ACC112 (cell line): ENCODE measurements around the gene OPRM1.
"Not testable (repeated sequence)": the region's sequence is repeated elsewhere in the genome, so short reads cannot be mapped to it uniquely, and the experiment has no call there.

Experiments
- H2AFZ ChIP-seq: fragments of 200-600 bp; sonication (generic); one replicate; pipeline ENCODE4 v1.6.0; 2017; ENCODE audit warnings: antibody characterized with exemption, low read length; ENCODE audit not compliant: unreplicated experiment
- H3K27ac ChIP-seq: fragments of 200-600 bp; sonication (generic); 2 replicates; pipeline ENCODE4 v1.5.1; 2014; ENCODE audit warnings: low read depth, mild to moderate bottlenecking, antibody characterized with exemption, low read length, moderate library complexity
- H3K27me3 ChIP-seq: fragments of 200-600 bp; sonication (generic); 2 replicates; pipeline ENCODE4 v1.6.1; 2014; ENCODE audit warnings: mild to moderate bottlenecking, antibody characterized with exemption, low read length, moderate library complexity, mixed read lengths; ENCODE audit not compliant: insufficient read depth
- H3K36me3 ChIP-seq: fragments of 200-600 bp; sonication (generic); 2 replicates; pipeline ENCODE4 v1.6.1; 2016; ENCODE audit warnings: mild to moderate bottlenecking, antibody characterized with exemption, low read length, moderate library complexity, mixed read lengths; ENCODE audit not compliant: insufficient read depth
- H3K4me1 ChIP-seq: fragments of 200-600 bp; sonication (generic); one replicate; pipeline ENCODE4 v1.6.1; 2016; ENCODE audit warnings: low read length, mixed read lengths; ENCODE audit not compliant: insufficient read depth, unreplicated experiment, control insufficient read depth
- H3K4me3 ChIP-seq: fragments of 200-600 bp; sonication (generic); 2 replicates; pipeline ENCODE4 v1.5.1; 2014; ENCODE audit warnings: mild to moderate bottlenecking, low read depth, low read length
- H3K79me2 ChIP-seq: fragments of 200-600 bp; sonication (generic); one replicate; pipeline ENCODE4 v1.6.0; 2016; ENCODE audit warnings: low read length; ENCODE audit not compliant: control insufficient read depth, unreplicated experiment, insufficient read depth

Gene OPRM1

GRCh38 chr6:154041001-154041400 lies 2.0 kb downstream of the OPRM1 start:
- Histone ChIP-seq H3K36me3 (no peaks in the 10 kb centered on the region), H3K4me3 (no peak overlapping the region), H3K27me3 (peaks cover 25% of the 10 kb centered on the region), H3K4me1 (no peaks in the 10 kb centered on the region), H2AFZ (no peak overlapping the region), H3K79me2 (no peaks in the 10 kb centered on the region), H3K27ac (no peak overlapping the region)

- Histone ChIP-seq H3K79me2 (no peaks in the 10 kb centered on the region), H3K4me1 (no peaks in the 10 kb centered on the region), H2AFZ (no peak overlapping the region), H3K36me3 (no peaks in the 10 kb centered on the region), H3K27ac (no peak overlapping the region), H3K4me3 (no peak overlapping the region), H3K27me3 (no peaks in the 10 kb centered on the region)
Measured at GRCh38 chr6:154053141-154053540, 14.1 kb downstream of the OPRM1 start.

- H3K27me3 ChIP-seq: no peaks in the 10 kb centered on the region
- no peak overlapping the region for H3K27ac ChIP-seq
- H3K36me3 ChIP-seq: no peaks in the 10 kb centered on the region
Measured at GRCh38 chr6:154056536-154056935, 17.5 kb downstream of the OPRM1 start.

DNA sequence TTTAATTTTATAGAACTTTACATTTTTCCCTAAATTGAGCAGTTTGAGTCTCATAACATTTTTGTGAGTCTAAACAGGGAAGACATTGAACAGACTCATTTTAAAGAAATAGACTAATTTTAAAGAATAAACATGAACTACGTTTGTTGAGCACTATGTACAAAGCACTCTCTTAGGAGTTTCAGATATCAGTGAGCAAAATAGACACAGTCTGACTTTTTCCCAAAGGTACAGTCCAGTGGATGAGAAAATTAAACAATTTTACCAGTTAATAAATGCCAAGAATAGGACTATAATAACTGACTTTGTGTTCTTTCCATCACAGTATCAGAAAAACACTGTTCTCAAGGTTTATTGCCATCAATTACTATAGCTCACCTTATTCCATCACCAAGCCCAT lies 18.1 kb downstream of the OPRM1 start:
- Histone ChIP-seq H3K36me3 (no peaks in the 10 kb centered on the region), H3K79me2 (no peaks in the 10 kb centered on the region), H3K4me3 (no peak overlapping the region), H2AFZ (no peak overlapping the region), H3K27ac (no peak overlapping the region), H3K27me3 (no peaks in the 10 kb centered on the region), H3K4me1 (no peaks in the 10 kb centered on the region)

More at GRCh38 chr6:154056536-154056935, 17.5 kb downstream of the OPRM1 start:
- Histone ChIP-seq H3K4me3 (no peak overlapping the region), H3K4me1 (no peaks in the 10 kb centered on the region), H2AFZ (no peak overlapping the region), H3K79me2 (no peaks in the 10 kb centered on the region)

- no peak overlapping the region for H3K27ac ChIP-seq
- no peaks in the 10 kb centered on the region for H3K4me1 ChIP-seq
- no peaks in the 10 kb centered on the region for H3K79me2 ChIP-seq
- no peak overlapping the region for H2AFZ ChIP-seq
- no peak overlapping the region for H3K4me3 ChIP-seq
- no peaks in the 10 kb centered on the region for H3K27me3 ChIP-seq
- H3K36me3 ChIP-seq: no peaks in the 10 kb centered on the region
Measured at GRCh38 chr6:154058963-154059680, 20.1 kb downstream of the OPRM1 start.

DNA sequence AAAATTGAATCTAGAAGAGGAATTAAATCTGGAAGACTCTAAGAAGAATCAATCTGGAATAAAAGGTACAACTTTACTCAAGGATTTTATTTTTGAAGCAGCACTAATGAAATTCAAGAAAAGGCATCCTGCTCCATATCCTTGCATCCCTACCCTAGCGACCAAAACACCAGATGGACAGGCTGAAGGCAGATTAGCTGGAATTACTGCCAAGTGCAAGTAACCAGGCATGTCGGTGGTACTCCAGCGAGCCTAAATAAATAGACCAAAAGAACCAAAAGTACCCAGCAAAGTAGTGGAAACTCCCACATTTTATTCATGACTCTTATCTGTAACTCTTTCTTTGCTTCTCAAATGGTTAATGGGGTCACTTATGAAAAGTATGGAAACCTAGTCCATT lies 21.0 kb downstream of the OPRM1 start:
- Histone ChIP-seq H3K79me2 (no peaks in the 10 kb centered on the region), H3K27ac (no peak overlapping the region), H3K4me1 (no peaks in the 10 kb centered on the region), H2AFZ (no peak overlapping the region), H3K4me3 (no peak overlapping the region), H3K36me3 (no peaks in the 10 kb centered on the region), H3K27me3 (no peaks in the 10 kb centered on the region)

GRCh38 chr6:154070041-154070440 lies 31.0 kb downstream of the OPRM1 start:
- Histone ChIP-seq H2AFZ (no peak overlapping the region), H3K79me2 (no peaks in the 10 kb centered on the region)

DNA sequence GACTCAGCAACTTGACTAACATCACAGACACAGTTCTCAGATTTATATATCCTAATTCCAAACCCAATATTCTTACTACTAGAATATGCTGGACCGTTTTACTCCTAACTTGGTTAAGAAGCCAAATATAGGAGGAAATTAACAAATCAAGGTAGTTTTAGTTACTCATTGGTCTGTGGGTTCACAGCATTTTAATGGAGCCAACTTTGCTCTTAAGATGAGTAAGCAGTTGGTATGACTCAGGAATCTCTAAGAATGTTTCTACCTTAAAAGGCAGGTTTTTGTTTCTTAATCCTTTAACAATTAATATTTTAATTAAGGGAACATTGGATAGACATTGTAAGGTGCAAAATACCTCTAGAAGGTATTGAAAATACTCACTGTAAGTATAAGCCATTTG lies 31.6 kb downstream of the OPRM1 start:
- H3K27ac ChIP-seq: no peak overlapping the region
- H3K79me2 ChIP-seq: no peaks in the 10 kb centered on the region
- no peaks in the 10 kb centered on the region for H3K4me1 ChIP-seq
- no peaks in the 10 kb centered on the region for H3K36me3 ChIP-seq
- H3K27me3 ChIP-seq: no peaks in the 10 kb centered on the region; the same call in 1 of the 2 replicates
- H3K4me3 ChIP-seq: no peak overlapping the region
- no peak overlapping the region for H2AFZ ChIP-seq

More at GRCh38 chr6:154070041-154070440, 31.0 kb downstream of the OPRM1 start:
- Histone ChIP-seq H3K4me1 (no peaks in the 10 kb centered on the region), H3K4me3 (no peak overlapping the region), H3K36me3 (no peaks in the 10 kb centered on the region), H3K27me3 (no peaks in the 10 kb centered on the region; the same call in 1 of the 2 replicates), H3K27ac (no peak overlapping the region)

GRCh38 chr6:154071236-154071635 lies 32.2 kb downstream of the OPRM1 start:
- H3K4me1 ChIP-seq: no peaks in the 10 kb centered on the region
- no peak overlapping the region for H3K4me3 ChIP-seq
- no peaks in the 10 kb centered on the region; the same call in 1 of the 2 replicates for H3K27me3 ChIP-seq
- no peak overlapping the region for H2AFZ ChIP-seq
- H3K79me2 ChIP-seq: no peaks in the 10 kb centered on the region
- H3K36me3 ChIP-seq: no peaks in the 10 kb centered on the region
- H3K27ac ChIP-seq: no peak overlapping the region

DNA sequence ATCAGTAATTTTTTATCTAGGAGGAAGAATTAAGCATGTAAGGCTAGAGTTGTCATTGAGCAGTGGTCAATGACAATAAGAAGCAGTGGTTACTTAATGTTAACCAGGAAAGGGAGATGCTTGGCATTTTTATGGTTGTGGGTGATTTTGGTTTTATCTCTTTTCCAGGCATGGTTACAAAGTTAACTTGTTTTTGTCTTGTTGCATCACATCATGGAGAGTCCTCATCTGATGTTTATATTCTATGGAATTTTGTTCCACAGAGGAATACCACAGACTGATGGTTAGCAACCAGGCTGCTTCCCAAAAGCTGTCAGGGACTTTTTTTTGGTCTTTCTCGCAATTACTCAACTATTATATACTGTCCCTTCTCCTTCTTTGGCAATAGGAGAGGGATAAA lies 32.7 kb downstream of the OPRM1 start:
- Histone ChIP-seq H2AFZ (no peak overlapping the region), H3K4me1 (no peaks in the 10 kb centered on the region), H3K79me2 (no peaks in the 10 kb centered on the region), H3K4me3 (no peak overlapping the region), H3K27ac (no peak overlapping the region), H3K27me3 (no peaks in the 10 kb centered on the region; the same call in 1 of the 2 replicates), H3K36me3 (no peaks in the 10 kb centered on the region)

DNA sequence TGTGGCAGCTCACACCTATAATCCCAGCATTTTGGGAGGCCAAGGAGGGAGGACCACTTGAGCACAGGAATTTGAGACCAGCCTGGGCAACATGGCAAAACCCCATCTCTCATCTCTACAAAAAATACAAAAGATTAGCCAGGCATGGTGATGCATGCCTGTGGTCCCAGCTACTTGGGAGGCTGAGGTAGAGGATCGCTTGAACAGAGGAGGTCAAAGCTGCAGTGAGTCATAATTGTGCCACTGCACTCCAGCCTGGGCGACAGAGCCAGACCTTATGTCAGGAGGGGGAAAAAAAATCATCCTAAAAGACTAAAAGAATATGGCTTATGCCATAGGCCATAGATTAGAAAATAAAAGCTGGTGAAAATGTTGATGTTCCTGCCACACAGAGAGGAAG lies 39.6 kb downstream of the OPRM1 start:
- H3K27ac ChIP-seq, H3K79me2 ChIP-seq, H3K4me3 ChIP-seq, H3K4me1 ChIP-seq, H3K36me3 ChIP-seq, H2AFZ ChIP-seq, H3K27me3 ChIP-seq: not testable (repeated sequence)
